Mesothelial cell of epicardium (in vitro differentiated cells): ENCODE results near the gene VEGFC. TPM values are rescaled to one million over a fixed set of nuclear protein-coding genes. Genes with fewer than 3 reads are reported as not detected.

Experiments used
- DNase-seq, 2 experiments: peaks; one replicate each; pipeline ENCODE4 v3.0.0; 2021; ENCODE audit warnings: low spot score in 2 of 2; ENCODE audit not compliant: unreplicated experiment in 2 of 2
- H3K27ac Mint-ChIP-seq: 2 replicates; pipeline ENCODE4 v1.8.0; 2021; ENCODE audit warnings: mixed read lengths
- H3K27me3 Mint-ChIP-seq: 2 replicates; pipeline ENCODE4 v1.8.0; 2021; ENCODE audit warnings: low read depth, mixed read lengths
- H3K36me3 Mint-ChIP-seq: 2 replicates; pipeline ENCODE4 v1.8.0; 2021; ENCODE audit warnings: mixed read lengths
- H3K4me1 Mint-ChIP-seq: 2 replicates; pipeline ENCODE4 v1.8.0; 2021; ENCODE audit warnings: mixed read lengths
- H3K4me3 Mint-ChIP-seq: 2 replicates; pipeline ENCODE4 v1.8.0; 2021; ENCODE audit warnings: mild to moderate bottlenecking, moderate library complexity, mixed read lengths
- H3K9me3 Mint-ChIP-seq: 2 replicates; pipeline ENCODE4 v1.8.0; 2021; ENCODE audit warnings: mixed read lengths
- total RNA-seq: library from RNA; stranded (reverse); gene quantifications from 3 replicates; pipeline ENCODE4 v1.2.1, GENCODE V29; 2021
- TF ChIP-seq, protein P1 (sequence below): fragments of 200-600 bp; sonication (generic); IDR thresholded peaks from one replicate; pipeline ENCODE4 v1.5.0; 2021; ENCODE audit warnings: antibody characterized with exemption; ENCODE audit not compliant: unreplicated experiment

The VEGFC gene
- total RNA-seq, 1 donor from 2014 or later, result 2.4 TPM

DNA sequence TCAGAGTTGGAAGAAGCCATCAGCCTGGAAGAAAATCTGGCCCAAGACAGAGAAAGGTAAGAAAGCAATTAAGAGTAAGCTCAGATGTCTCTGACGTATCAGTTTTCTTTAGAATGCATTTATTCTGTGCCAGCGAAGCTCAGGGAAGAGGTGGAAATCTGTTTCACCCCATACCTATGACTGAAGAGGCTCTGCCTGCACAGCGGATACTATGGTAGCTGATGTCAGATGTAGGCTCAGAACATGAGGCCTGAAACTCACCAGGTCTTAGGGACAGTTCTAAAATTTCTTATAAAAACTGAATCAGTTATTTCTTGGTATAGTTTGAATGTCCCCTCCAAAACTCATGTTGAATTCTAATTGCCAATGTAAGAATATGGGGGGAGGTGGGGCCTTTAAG, 30.9 kb downstream of the VEGFC start:
- Mint-ChIP-seq H3K27me3 (no peaks in the 10 kb centered on the region), H3K9me3 (peaks cover 14% of the 10 kb centered on the region), H3K36me3 (peaks cover 4% of the 10 kb centered on the region), H3K4me3 (no peak overlapping the region), H3K27ac (no peak overlapping the region), H3K4me1 (no peaks in the 10 kb centered on the region)
- TF ChIP-seq, protein P1, sequence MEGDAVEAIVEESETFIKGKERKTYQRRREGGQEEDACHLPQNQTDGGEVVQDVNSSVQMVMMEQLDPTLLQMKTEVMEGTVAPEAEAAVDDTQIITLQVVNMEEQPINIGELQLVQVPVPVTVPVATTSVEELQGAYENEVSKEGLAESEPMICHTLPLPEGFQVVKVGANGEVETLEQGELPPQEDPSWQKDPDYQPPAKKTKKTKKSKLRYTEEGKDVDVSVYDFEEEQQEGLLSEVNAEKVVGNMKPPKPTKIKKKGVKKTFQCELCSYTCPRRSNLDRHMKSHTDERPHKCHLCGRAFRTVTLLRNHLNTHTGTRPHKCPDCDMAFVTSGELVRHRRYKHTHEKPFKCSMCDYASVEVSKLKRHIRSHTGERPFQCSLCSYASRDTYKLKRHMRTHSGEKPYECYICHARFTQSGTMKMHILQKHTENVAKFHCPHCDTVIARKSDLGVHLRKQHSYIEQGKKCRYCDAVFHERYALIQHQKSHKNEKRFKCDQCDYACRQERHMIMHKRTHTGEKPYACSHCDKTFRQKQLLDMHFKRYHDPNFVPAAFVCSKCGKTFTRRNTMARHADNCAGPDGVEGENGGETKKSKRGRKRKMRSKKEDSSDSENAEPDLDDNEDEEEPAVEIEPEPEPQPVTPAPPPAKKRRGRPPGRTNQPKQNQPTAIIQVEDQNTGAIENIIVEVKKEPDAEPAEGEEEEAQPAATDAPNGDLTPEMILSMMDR, result no peak
- no peak for DNase-seq

DNA sequence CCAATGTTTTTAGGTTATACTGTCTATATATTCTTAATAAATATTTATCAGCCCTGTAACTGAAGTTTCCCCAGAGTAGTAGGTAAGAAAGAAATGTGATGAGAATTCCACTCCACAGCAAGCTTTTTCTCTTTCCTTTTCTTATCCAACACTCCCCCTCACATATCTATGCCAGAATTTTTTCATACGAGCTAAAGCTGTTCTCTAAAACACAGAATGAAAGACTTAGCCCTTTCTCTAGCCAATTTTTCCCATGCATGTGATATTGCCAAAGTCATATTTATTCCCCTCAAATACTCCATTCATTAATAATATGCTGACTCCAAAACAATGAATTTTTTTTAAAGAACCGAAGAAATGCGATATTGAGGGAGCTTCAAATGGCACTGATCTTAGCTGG, 32.3 kb downstream of the VEGFC start:
- Mint-ChIP-seq H3K9me3 (peaks cover 6% of the 10 kb centered on the region), H3K4me3 (no peak overlapping the region), H3K4me1 (no peaks in the 10 kb centered on the region), H3K36me3 (peaks cover 4% of the 10 kb centered on the region), H3K27ac (no peak overlapping the region), H3K27me3 (peaks cover 1% of the 10 kb centered on the region)
- TF ChIP-seq, protein P1, result no peak
- no peak for DNase-seq

GRCh38 chr4:176758731-176759130, 34.0 kb downstream of the VEGFC start:
- Mint-ChIP-seq H3K9me3 (no peaks in the 10 kb centered on the region), H3K27me3 (peaks cover 1% of the 10 kb centered on the region), H3K4me3 (no peak overlapping the region), H3K27ac (no peak overlapping the region), H3K36me3 (no peaks in the 10 kb centered on the region), H3K4me1 (no peaks in the 10 kb centered on the region)
- DNase-seq, result no peak
- TF ChIP-seq, protein P1, result no peak

DNA sequence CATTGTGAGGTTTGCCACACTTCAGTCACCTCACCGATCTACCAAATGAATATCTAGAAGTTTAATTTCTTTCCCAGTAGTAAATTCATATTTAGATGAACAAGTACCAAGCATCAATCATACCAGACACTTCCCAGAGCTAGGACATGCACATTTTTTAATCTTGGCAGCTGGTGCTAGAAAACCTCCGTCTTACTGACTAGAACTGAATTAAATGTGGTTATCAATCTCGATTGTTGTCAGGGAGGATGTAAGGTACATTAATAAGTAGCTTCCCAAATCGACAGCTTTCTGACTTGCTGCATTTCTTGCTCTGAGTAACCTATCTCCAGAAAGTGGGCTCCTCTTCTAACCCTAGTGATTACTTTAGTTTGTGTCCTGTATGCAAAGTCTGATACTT, 34.4 kb downstream of the VEGFC start:
- Mint-ChIP-seq H3K4me3 (no peak overlapping the region), H3K4me1 (no peaks in the 10 kb centered on the region), H3K27me3 (peaks cover 1% of the 10 kb centered on the region), H3K27ac (no peak overlapping the region), H3K36me3 (no peaks in the 10 kb centered on the region), H3K9me3 (no peaks in the 10 kb centered on the region)
- TF ChIP-seq, protein P1, result no peak
- no peak for DNase-seq

GRCh38 chr4:176755613-176756012, 37.1 kb downstream of the VEGFC start:
- Mint-ChIP-seq H3K4me1 (peaks cover 4% of the 10 kb centered on the region), H3K9me3 (no peaks in the 10 kb centered on the region), H3K4me3 (no peak overlapping the region), H3K27ac (no peak overlapping the region), H3K27me3 (peaks cover 1% of the 10 kb centered on the region), H3K36me3 (no peaks in the 10 kb centered on the region)
- no peak for DNase-seq
- TF ChIP-seq, protein P1, result no peak

DNA sequence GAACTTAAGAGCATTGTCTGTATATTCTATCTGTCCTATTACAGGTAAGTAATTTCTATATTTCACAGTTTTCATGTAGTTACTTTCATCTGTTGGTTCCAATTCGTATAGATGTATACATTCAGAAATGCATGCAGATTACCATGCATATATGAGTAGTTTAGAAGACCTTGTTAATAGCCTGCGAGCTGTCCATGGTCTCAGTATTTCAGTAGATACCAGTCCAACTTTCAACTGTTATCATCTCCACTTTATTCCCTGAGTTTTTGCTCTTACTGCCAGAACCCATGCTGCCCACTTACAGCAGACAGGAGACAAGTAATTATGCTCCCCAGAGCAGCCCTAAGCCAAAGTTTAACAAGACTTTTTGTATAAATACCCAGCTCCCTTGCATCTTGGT, 37.7 kb downstream of the VEGFC start:
- Mint-ChIP-seq H3K4me3 (no peak overlapping the region), H3K9me3 (no peaks in the 10 kb centered on the region), H3K27me3 (peaks cover 1% of the 10 kb centered on the region), H3K36me3 (no peaks in the 10 kb centered on the region), H3K4me1 (peaks cover 4% of the 10 kb centered on the region), H3K27ac (no peak overlapping the region)
- DNase-seq, result no peak
- TF ChIP-seq, protein P1, result no peak
